Astrocyte of the hippocampus (primary cell): ENCODE results near the gene EEFSEC.

Experiments used
- DNase-seq: peaks from one replicate; pipeline ENCODE4 v3.0.0; 2011; ENCODE audit warnings: low read depth, low spot score

Gene EEFSEC

GRCh38 chr3:128271536-128272332 lies 118.5 kb downstream of the EEFSEC start:
- DNase-seq = no peak

GRCh38 chr3:128273109-128273840 lies 120.0 kb downstream of the EEFSEC start:
- no peak for DNase-seq

GRCh38 chr3:128273841-128274573 lies 120.7 kb downstream of the EEFSEC start:
- DNase-seq = no peak

GRCh38 chr3:128274837-128275236 lies 121.6 kb downstream of the EEFSEC start:
- DNase-seq = peak; percentile 93

- DNase-seq = no peak
These were observed 122.2 kb downstream of the EEFSEC start for GRCh38 chr3:128275316-128276145.

GRCh38 chr3:128276146-128276435 lies 122.8 kb downstream of the EEFSEC start:
- peak; percentile 36 for DNase-seq

- DNase-seq = no peak
These were observed 123.4 kb downstream of the EEFSEC start for GRCh38 chr3:128276577-128277183.

GRCh38 chr3:128277378-128278069 lies 124.2 kb downstream of the EEFSEC start:
- DNase-seq = no peak

- DNase-seq = no peak
These were observed 124.8 kb downstream of the EEFSEC start for GRCh38 chr3:128278130-128278529.

GRCh38 chr3:128278761-128279600 lies 125.7 kb downstream of the EEFSEC start:
- DNase-seq = peak; percentile 93

GRCh38 chr3:128279601-128279880 lies 126.3 kb downstream of the EEFSEC start:
- no peak for DNase-seq

- DNase-seq = no peak
These were observed 127.3 kb downstream of the EEFSEC start for GRCh38 chr3:128280481-128281052.

GRCh38 chr3:128281056-128281455 lies 127.8 kb downstream of the EEFSEC start:
- no peak for DNase-seq

GRCh38 chr3:128281461-128282367 lies 128.4 kb downstream of the EEFSEC start:
- DNase-seq = no peak

- DNase-seq = peak; percentile 73
These were observed 129.3 kb downstream of the EEFSEC start for GRCh38 chr3:128282380-128283196.

- no peak for DNase-seq
These were observed 130.1 kb downstream of the EEFSEC start for GRCh38 chr3:128283421-128283820.
